Kidney epithelial cell (primary cell): ENCODE data around the gene VSTM2B. TPM values are rescaled to one million over a fixed set of nuclear protein-coding genes. Genes with fewer than 3 reads are reported as not detected.

Experiments used
- DNase-seq: peaks from one replicate; pipeline ENCODE4 v3.0.0-alpha.2; 2010; ENCODE audit warnings: low read depth
- H3K27me3 ChIP-seq: 2 replicates; pipeline ENCODE4 v1.6.0; 2011; ENCODE audit warnings: low read length; ENCODE audit not compliant: control insufficient read depth, insufficient read depth
- H3K36me3 ChIP-seq: 2 replicates; pipeline ENCODE4 v1.5.1; 2011; ENCODE audit warnings: low read length; ENCODE audit not compliant: control insufficient read depth, insufficient read depth
- H3K4me3 ChIP-seq: 2 replicates; pipeline ENCODE4 v1.5.1; 2011; ENCODE audit warnings: low read depth, mild to moderate bottlenecking, control low read depth, low read length
- total RNA-seq: library from RNA; depleted of rRNA; stranded (reverse); fragments of >200 nt; gene quantifications from 2 replicates; pipeline ENCODE4 v1.2.3, GENCODE V29; 2015
- TF ChIP-seq, protein P1 (sequence below): IDR thresholded peaks from 2 replicates; pipeline ENCODE4 v1.5.1; 2011; ENCODE audit warnings: mild to moderate bottlenecking, moderate library complexity, low read length, control low read depth, inconsistent platforms; ENCODE audit not compliant: insufficient read depth, poor library complexity, severe bottlenecking

VSTM2B gene
- total RNA-seq, result not detected in 2 replicates

DNA sequence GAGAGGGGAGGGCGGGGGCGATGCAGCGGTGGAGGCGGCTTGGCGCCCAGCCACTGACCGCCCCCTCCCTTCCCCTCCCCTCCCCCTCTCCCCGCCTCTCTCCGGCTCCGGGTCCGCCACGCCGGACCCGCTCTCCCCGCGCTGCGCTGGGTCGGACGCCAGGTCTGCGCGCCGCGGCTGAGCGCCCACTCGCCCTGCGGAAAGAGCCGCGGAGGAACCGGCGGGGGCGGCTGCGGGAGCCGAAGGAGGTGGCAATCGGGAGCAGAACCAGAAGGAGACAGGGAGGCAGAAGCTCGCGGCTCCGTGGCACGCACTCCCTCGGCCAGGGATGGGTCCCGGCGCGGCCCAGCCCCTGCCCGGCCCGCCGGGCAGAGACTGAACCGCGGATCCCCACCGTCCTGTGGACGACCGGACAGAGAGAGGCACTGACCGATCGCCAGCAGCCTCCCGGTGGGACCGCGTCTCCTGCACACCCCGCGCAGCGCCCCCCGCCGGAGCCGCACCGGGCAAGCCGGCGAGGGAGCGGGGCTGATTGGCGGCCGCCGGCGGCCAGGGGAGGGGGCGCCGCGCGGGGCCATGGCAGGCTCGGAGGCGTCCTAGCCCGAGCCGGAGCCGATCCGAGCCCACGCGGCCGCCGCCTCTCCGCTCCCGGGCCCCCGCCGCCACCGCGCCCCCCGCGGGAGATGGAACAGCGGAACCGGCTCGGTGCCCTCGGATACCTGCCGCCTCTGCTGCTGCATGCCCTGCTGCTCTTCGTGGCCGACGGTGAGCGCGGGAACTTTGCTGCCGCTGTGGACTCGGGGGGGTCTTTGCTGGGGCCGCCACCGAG lies at the start of gene VSTM2B:
Gene VSTM2B (plus strand): TSS at position 94 of the 829 bp plus-strand sequence. CDS start 590 bp downstream, at position 684.
- no peak within 1 kb of the TSS for H3K4me3 ChIP-seq
- H3K36me3 ChIP-seq, result no peaks in the 10 kb centered on the region
- DNase-seq, result no peak
- H3K27me3 ChIP-seq, result peaks cover 80% of the 10 kb centered on the region
- TF ChIP-seq, protein P1, sequence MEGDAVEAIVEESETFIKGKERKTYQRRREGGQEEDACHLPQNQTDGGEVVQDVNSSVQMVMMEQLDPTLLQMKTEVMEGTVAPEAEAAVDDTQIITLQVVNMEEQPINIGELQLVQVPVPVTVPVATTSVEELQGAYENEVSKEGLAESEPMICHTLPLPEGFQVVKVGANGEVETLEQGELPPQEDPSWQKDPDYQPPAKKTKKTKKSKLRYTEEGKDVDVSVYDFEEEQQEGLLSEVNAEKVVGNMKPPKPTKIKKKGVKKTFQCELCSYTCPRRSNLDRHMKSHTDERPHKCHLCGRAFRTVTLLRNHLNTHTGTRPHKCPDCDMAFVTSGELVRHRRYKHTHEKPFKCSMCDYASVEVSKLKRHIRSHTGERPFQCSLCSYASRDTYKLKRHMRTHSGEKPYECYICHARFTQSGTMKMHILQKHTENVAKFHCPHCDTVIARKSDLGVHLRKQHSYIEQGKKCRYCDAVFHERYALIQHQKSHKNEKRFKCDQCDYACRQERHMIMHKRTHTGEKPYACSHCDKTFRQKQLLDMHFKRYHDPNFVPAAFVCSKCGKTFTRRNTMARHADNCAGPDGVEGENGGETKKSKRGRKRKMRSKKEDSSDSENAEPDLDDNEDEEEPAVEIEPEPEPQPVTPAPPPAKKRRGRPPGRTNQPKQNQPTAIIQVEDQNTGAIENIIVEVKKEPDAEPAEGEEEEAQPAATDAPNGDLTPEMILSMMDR, result no peak

DNA sequence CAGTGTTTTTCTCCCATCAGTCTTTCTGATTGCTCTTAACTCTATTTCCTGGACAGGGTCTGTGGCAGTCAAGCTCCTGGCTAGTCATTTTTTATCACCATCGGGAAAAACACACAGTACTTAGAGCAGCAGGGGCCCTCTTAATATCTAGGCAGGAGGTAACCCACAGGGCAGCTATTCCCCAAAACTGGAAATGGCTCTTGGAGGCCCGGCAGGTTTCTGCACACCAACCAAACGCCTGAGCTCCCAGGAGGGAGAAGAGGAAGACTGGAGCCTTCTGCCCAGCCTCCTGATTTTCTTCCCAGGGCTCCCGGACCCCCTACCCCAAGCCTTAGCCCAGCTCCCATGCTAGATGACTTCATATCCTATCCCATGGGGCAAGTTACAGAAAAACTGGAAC lies 49.3 kb upstream of the VSTM2B start:
- no peaks in the 10 kb centered on the region for H3K36me3 ChIP-seq
- TF ChIP-seq, protein P1, result no peak
- no peaks in the 10 kb centered on the region for H3K27me3 ChIP-seq
- DNase-seq, result no peak
- no peak overlapping the region for H3K4me3 ChIP-seq

DNA sequence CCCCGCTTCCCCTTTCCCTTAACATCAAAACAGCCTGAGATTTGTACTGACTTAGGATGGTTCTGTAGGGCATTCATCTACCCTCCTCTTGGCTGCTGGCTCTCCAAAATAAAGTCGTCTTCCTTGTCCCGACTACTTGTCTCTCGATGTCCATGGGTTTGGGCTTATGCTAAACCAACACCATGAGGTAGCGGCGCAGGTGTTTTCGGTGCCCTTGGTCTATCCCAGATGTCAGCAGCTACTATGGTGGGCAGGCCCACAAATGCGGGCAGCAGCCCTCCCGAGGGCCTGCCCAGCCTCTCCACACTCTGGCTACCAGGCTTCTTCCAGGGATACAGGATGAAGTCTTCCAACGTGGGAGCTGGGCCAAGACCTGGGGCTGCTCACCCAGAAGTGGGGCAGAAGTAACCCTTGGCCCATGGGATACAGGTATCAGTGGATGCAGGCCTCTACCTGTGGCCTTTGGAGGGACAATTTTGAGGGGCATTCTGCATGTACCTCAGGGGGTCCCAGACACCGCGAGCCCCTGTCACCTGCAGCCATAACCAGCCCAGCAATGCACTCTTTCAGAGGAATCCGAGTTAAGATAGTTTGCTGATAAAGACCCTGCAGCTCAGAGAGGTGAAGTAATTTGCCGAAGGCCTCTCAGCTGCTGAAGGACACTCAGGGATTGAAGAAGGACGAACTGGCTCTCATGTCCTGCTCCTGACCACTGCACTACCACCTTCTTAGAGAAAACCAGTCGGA lies 47.8 kb upstream of the VSTM2B start:
- TF ChIP-seq, protein P1, result no peak

DNA sequence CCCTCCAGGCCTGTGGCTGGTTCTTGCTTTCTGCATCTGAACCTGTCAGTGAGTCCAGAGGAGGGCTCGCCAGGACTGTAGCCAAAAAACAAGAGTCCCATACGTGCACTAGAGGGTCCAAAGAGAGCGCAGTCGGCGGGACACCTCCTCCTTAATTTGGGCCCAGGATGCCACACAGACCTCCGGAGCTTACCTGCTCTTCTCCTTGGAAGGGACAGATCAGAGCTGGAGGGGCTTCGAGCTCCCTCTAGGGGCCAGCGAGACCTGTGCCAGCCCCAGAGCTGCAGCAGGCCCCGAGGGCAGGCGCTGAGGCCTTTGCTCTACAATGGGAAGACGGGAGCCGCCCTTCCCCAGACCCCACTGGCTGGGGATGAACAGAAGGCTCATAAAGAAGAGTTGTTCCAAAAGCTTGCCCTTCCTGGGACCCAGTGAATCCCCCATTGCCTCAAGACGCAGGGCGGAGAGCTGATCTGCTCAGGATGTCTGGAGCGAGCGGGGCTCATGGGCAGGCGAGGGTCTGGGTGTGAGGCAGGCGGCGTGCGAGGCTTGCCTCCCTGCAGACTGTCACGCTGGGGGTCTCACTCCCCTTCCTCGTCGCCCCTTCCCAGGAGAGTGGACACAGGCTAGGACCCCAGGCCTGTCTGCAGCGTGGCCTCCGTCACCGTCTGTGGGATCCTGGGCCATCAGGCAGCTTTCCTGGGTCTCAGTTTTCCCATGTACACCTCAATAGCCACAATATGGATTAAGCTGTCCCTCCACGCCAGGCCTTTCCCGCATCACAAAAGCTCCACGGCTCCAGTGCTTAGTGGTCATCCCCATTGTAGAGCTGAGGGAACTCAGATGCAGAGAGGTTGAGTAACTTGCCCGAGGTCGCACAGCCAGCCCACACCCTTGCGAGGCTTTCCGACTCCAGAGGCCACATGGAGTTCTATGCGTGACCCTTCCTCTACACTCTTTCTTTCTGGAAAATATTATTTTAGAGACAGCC lies 46.9 kb upstream of the VSTM2B start:
- H3K36me3 ChIP-seq, result no peaks in the 10 kb centered on the region
- no peak for DNase-seq
- H3K27me3 ChIP-seq, result no peaks in the 10 kb centered on the region
- TF ChIP-seq, protein P1, result peak; percentile 30
- no peak overlapping the region for H3K4me3 ChIP-seq

More for the DNA sequence above, 47.8 kb upstream of the VSTM2B start:
- Histone ChIP-seq H3K27me3 (no peaks in the 10 kb centered on the region), H3K4me3 (no peak overlapping the region), H3K36me3 (no peaks in the 10 kb centered on the region)
- no peak for DNase-seq

DNA sequence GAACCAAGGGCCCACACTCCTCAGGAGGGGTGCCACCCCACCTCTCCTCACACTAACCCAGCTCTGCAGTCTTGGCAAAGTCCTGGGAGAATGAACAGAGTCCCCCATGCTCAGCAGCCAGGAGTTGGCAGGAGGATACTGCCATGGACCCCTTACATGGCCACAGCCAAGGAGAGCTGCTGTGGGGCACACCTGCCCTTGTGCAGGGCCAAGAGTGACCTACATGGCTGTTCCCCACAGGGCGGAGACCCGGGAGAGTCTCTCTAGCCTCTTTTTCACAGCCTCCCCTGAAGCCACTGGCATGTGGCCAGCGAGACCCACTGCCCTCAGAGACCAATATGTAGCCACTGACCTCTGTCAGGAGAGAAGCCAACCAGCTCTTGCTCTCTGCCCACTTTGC lies 45.9 kb upstream of the VSTM2B start:
- no peaks in the 10 kb centered on the region for H3K27me3 ChIP-seq

More for the DNA sequence above, 45.9 kb upstream of the VSTM2B start:
- Histone ChIP-seq H3K4me3 (no peak overlapping the region), H3K36me3 (no peaks in the 10 kb centered on the region)
- TF ChIP-seq, protein P1, result no peak
- DNase-seq, result no peak
